Measurements from ENCODE around the gene MAMSTR. TPM values are rescaled to one million over a fixed set of nuclear protein-coding genes. Genes with fewer than 3 reads are reported as not detected.
A peak's percentile ranks its signal among the peaks of the same experiment; 100 is the strongest.

MAMSTR gene
- total and polyA plus RNA-seq, 9 of the 15 experiments (the other 6 are each of a cell fraction or from before 2014, with no cell fraction given) = 0.08 to 1.00 (median 0.40) TPM; not detected in 1

DNA sequence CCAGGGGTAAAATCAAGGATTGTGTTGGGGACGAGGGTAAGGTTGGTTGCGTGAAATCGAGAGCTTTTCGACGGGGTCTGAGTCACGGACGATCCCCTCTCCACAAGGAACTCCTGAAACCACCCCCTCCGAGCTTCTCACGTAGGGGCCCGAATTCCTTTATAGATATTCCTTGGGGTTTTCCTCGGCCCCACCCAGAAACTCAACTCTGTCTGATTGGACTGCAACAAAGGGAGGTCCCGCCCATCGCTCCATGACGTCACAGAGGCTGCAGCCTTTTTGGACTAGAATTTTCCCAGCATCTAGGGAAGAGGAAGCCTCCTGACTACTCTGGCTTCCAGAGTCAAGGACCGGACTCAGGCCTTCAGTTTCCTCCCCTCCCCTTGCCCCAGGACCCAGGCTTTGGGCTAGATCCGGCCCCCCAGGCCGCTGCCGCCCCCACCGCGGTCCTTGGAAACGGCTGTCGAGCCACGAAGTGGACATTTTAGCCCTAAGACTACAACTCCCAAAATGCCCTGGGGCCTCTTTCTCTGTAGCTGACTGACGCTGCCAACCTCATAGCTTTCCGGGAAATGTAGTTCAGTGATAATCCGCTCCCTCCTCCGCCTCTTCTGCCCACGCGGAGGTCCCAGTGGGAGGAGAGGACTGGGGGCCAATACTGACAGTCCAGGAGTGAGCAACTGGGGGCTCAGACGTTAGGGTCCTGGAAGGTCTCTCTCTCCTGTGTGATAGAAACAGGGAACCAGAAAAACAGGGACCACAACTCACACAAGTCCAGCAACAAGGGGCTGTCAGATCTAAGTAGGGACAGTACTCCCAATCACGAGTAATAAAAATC is 27.4 kb upstream of the MAMSTR start, which contains the start of gene IZUMO1 (continued):
- TF ChIP-seq CC2D1A (IDR thresholded peaks at IDR 0.05) (no peak), ZNF583 (CRISPR knock-in tag; IDR thresholded peaks at IDR 0.05) (no peak), FOXK1 (CRISPR knock-in tag; IDR thresholded peaks at IDR 0.05; ENCODE audit: borderline replicate concordance) (no peak), HNRNPL (IDR thresholded peaks at IDR 0.05; ENCODE audit: low read depth, low read length) (no peak), HDAC3 (IDR thresholded peaks at IDR 0.05; ENCODE audit: borderline replicate concordance, partially characterized antibody) (no peak), STAT5B (CRISPR knock-in tag; IDR thresholded peaks at IDR 0.05) (no peak), HCFC1 (IDR thresholded peaks at IDR 0.05; ENCODE audit: low read depth, low read length) (peak; percentile 97), HDAC8 (tag; IDR thresholded peaks at IDR 0.05) (no peak), CBX1 (IDR thresholded peaks at IDR 0.05; ENCODE audit: low read depth) (no peak)
- TF ChIP-seq, protein P1, sequence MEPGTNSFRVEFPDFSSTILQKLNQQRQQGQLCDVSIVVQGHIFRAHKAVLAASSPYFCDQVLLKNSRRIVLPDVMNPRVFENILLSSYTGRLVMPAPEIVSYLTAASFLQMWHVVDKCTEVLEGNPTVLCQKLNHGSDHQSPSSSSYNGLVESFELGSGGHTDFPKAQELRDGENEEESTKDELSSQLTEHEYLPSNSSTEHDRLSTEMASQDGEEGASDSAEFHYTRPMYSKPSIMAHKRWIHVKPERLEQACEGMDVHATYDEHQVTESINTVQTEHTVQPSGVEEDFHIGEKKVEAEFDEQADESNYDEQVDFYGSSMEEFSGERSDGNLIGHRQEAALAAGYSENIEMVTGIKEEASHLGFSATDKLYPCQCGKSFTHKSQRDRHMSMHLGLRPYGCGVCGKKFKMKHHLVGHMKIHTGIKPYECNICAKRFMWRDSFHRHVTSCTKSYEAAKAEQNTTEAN (CRISPR knock-in tag; IDR thresholded peaks at IDR 0.05) = no peak
- TF ChIP-seq, protein P2, sequence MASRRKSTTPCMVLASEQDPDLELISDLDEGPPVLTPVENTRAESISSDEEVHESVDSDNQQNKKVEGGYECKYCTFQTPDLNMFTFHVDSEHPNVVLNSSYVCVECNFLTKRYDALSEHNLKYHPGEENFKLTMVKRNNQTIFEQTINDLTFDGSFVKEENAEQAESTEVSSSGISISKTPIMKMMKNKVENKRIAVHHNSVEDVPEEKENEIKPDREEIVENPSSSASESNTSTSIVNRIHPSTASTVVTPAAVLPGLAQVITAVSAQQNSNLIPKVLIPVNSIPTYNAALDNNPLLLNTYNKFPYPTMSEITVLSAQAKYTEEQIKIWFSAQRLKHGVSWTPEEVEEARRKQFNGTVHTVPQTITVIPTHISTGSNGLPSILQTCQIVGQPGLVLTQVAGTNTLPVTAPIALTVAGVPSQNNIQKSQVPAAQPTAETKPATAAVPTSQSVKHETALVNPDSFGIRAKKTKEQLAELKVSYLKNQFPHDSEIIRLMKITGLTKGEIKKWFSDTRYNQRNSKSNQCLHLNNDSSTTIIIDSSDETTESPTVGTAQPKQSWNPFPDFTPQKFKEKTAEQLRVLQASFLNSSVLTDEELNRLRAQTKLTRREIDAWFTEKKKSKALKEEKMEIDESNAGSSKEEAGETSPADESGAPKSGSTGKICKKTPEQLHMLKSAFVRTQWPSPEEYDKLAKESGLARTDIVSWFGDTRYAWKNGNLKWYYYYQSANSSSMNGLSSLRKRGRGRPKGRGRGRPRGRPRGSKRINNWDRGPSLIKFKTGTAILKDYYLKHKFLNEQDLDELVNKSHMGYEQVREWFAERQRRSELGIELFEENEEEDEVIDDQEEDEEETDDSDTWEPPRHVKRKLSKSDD (conservative IDR thresholded peaks at IDR 0.05; ENCODE audit: low read length) = no peak
- TF ChIP-seq, protein P3, sequence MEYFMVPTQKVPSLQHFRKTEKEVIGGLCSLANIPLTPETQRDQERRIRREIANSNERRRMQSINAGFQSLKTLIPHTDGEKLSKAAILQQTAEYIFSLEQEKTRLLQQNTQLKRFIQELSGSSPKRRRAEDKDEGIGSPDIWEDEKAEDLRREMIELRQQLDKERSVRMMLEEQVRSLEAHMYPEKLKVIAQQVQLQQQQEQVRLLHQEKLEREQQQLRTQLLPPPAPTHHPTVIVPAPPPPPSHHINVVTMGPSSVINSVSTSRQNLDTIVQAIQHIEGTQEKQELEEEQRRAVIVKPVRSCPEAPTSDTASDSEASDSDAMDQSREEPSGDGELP (CRISPR knock-in tag; IDR thresholded peaks at IDR 0.05; ENCODE audit: borderline replicate concordance) = peak; percentile 44
- TF ChIP-seq, protein P4, sequence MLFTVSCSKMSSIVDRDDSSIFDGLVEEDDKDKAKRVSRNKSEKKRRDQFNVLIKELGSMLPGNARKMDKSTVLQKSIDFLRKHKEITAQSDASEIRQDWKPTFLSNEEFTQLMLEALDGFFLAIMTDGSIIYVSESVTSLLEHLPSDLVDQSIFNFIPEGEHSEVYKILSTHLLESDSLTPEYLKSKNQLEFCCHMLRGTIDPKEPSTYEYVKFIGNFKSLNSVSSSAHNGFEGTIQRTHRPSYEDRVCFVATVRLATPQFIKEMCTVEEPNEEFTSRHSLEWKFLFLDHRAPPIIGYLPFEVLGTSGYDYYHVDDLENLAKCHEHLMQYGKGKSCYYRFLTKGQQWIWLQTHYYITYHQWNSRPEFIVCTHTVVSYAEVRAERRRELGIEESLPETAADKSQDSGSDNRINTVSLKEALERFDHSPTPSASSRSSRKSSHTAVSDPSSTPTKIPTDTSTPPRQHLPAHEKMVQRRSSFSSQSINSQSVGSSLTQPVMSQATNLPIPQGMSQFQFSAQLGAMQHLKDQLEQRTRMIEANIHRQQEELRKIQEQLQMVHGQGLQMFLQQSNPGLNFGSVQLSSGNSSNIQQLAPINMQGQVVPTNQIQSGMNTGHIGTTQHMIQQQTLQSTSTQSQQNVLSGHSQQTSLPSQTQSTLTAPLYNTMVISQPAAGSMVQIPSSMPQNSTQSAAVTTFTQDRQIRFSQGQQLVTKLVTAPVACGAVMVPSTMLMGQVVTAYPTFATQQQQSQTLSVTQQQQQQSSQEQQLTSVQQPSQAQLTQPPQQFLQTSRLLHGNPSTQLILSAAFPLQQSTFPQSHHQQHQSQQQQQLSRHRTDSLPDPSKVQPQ (CRISPR knock-in tag; IDR thresholded peaks at IDR 0.05; ENCODE audit: borderline replicate concordance) = no peak
- TF ChIP-seq, protein P5, sequence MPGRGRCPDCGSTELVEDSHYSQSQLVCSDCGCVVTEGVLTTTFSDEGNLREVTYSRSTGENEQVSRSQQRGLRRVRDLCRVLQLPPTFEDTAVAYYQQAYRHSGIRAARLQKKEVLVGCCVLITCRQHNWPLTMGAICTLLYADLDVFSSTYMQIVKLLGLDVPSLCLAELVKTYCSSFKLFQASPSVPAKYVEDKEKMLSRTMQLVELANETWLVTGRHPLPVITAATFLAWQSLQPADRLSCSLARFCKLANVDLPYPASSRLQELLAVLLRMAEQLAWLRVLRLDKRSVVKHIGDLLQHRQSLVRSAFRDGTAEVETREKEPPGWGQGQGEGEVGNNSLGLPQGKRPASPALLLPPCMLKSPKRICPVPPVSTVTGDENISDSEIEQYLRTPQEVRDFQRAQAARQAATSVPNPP (IDR thresholded peaks at IDR 0.05; ENCODE audit: borderline replicate concordance, insufficient read depth, insufficient read length) = no peak

Measured in K562 (cell line).